Uterus (tissue), 4 donors: Measurements from ENCODE around the gene C12orf43. TPM values are rescaled to one million over a fixed set of nuclear protein-coding genes. Genes with fewer than 3 reads are reported as not detected.

Experiments
- DNase-seq, 2 donors: peaks; one replicate each; pipeline ENCODE4 v3.0.0-alpha.2; 2019 to 2020
- H3K27ac ChIP-seq, 2 donors: fragments of 200-600 bp; sonication (generic); 1 replicate in 1 of 2; 2 replicates in 1 of 2; pipeline ENCODE4 v1.5.1; 2016 to 2018
- H3K27me3 ChIP-seq, 2 donors: fragments of 200-600 bp; sonication (generic); one replicate each; pipeline ENCODE4 v1.5.1; 2018 to 2019; ENCODE audit warnings: control low read depth in 1 of 2
- H3K36me3 ChIP-seq, 2 donors: fragments of 200-600 bp; sonication (generic); one replicate each; pipeline ENCODE4 v1.5.1; 2019; ENCODE audit warnings: control low read depth in 1 of 2
- H3K4me1 ChIP-seq, 2 donors: fragments of 200-600 bp; sonication (generic); one replicate each; pipeline ENCODE4 v1.5.1; 2018 to 2019; ENCODE audit warnings: control low read depth in 1 of 2
- H3K4me3 ChIP-seq, 2 donors: fragments of 200-600 bp; sonication (generic); 1 replicate in 1 of 2; 2 replicates in 1 of 2; pipeline ENCODE4 v1.5.1; 2018 to 2019; ENCODE audit warnings: mild to moderate bottlenecking in 1 of 2
- H3K9me3 ChIP-seq, 2 donors: fragments of 200-600 bp; sonication (generic); one replicate each; pipeline ENCODE4 v1.5.1; 2019; ENCODE audit warnings: control low read depth in 1 of 2
- POLR2A ChIP-seq, 2 donors: fragments of 450-650 bp; IDR thresholded peaks; one replicate each; pipeline ENCODE4 v1.6.1; 2016; ENCODE audit warnings: antibody characterized with exemption in 2 of 2, mild to moderate bottlenecking in 1 of 2, moderate library complexity in 1 of 2
- intact Hi-C: fragments of 100-400 bp; cut with DNase I; formaldehyde crosslinking; loops from one replicate; pipeline ENCODE4 v1.15.1; 2023; ENCODE audit warnings: low total_unique reads
- total RNA-seq, 4 donors: library from RNA; depleted of rRNA in 3 of 4; stranded (reverse); fragments of >200 nt in 3 of 4; gene quantifications; one replicate each; pipeline versions ENCODE4 v1.1.0 to v1.2.4, GENCODE V29; 2014 to 2023
- TF ChIP-seq, protein P1 (sequence below), 4 experiments: fragments of 200-600 bp in 2 of 4; fragments of 450-650 bp in 2 of 4; sonication (generic) in 2 of 4; IDR thresholded peaks; one replicate each; pipeline ENCODE4 v1.5.1; 2016 to 2019; ENCODE audit warnings: antibody characterized with exemption in 4 of 4, mild to moderate bottlenecking in 2 of 4, moderate library complexity in 1 of 4
- donor health status: DM: yes; HTN: yes; CAD: no.

Gene C12orf43
- total RNA-seq, 4 donors from 2014 or later = 12.2 to 23.5 (median 19.0) TPM

DNA sequence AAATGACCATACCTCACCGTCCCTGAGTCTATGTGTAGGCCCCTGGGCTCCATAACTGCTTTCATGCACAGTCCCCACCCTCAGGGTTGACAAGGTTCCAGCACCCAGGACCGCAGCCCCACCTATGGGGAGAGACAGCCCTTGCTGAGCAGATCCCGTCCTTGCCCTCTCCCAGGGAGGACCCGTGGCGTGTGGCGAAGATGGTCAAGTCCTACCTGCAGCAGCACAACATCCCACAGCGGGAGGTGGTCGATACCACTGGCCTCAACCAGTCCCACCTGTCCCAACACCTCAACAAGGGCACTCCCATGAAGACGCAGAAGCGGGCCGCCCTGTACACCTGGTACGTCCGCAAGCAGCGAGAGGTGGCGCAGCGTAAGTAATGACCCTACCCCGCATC is 27.6 kb downstream of the C12orf43 start:
- TF ChIP-seq, protein P1, sequence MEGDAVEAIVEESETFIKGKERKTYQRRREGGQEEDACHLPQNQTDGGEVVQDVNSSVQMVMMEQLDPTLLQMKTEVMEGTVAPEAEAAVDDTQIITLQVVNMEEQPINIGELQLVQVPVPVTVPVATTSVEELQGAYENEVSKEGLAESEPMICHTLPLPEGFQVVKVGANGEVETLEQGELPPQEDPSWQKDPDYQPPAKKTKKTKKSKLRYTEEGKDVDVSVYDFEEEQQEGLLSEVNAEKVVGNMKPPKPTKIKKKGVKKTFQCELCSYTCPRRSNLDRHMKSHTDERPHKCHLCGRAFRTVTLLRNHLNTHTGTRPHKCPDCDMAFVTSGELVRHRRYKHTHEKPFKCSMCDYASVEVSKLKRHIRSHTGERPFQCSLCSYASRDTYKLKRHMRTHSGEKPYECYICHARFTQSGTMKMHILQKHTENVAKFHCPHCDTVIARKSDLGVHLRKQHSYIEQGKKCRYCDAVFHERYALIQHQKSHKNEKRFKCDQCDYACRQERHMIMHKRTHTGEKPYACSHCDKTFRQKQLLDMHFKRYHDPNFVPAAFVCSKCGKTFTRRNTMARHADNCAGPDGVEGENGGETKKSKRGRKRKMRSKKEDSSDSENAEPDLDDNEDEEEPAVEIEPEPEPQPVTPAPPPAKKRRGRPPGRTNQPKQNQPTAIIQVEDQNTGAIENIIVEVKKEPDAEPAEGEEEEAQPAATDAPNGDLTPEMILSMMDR (IDR thresholded peaks at IDR 0.05) = no peak
- no peak for TF ChIP-seq POLR2A (IDR thresholded peaks at IDR 0.05)

DNA sequence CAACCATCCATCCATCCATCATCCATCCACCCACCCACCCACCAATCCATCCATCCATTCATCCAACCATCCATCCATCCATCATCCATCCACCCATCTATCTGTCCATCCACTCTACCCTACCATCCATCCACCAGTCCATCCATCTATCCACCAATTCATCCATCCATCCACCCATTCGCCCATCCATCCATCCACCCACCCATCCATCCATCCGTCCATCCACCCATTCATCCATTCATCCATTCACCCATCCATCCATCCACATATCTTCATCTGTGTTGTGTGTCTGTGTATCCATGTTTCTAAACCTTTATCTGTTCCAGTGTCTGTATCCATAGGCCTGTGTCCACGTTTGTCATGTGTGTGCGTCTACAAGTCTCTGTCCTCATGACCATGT is 28.1 kb downstream of the C12orf43 start:
- no peaks in the 10 kb centered on the region for H3K9me3 ChIP-seq
- DNase-seq = no peak
- H3K27ac ChIP-seq = no peak overlapping the region
- H3K27me3 ChIP-seq = no peaks in the 10 kb centered on the region
- H3K36me3 ChIP-seq = no peaks in the 10 kb centered on the region
- no peak overlapping the region for H3K4me3 ChIP-seq
- no peak for TF ChIP-seq POLR2A (IDR thresholded peaks at IDR 0.05)
- no peaks in the 10 kb centered on the region for H3K4me1 ChIP-seq
- intact Hi-C loops = no loop called here

More for the DNA sequence above, 27.6 kb downstream of the C12orf43 start:
- Histone ChIP-seq H3K4me1 (no peaks in the 10 kb centered on the region), H3K4me3 (no peak overlapping the region), H3K9me3 (no peaks in the 10 kb centered on the region), H3K27me3 (no peaks in the 10 kb centered on the region), H3K27ac (no peak overlapping the region), H3K36me3 (no peaks in the 10 kb centered on the region)
- DNase-seq = no peak
- intact Hi-C loops = no loop called here

DNA sequence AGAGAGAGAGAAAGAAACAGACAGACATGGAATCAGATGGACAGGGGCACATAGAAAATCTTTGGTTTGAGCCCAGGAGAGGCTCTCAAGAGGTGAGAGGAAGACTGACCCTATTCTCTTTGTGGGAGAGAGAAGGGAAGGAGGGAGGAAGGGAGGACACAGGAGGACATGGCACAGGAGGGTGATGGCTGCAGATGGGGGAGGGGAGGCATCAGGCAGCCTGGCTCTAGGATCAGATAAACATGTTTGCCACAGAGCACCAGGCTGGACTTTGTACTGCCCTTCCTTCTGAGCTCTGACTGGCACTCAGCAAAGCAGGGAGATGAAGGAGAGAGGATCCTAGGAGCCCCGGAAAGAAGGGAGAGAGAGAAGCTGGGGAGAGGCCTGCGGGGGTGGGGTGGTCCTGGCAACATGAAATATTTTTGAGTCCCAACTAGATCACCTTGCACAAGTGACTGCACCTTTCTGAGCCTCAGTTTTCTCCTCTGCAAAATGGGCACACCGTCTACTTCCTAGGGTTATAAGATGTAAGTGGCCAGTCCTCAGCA is 31.9 kb downstream of the C12orf43 start:
- TF ChIP-seq, protein P1 (IDR thresholded peaks at IDR 0.05) = no peak
- TF ChIP-seq POLR2A (IDR thresholded peaks at IDR 0.05) = no peak
- no peak for DNase-seq
- no peaks in the 10 kb centered on the region for H3K4me1 ChIP-seq
- no peaks in the 10 kb centered on the region for H3K27me3 ChIP-seq
- H3K4me3 ChIP-seq = no peak overlapping the region
- intact Hi-C loops = no loop called here
- no peaks in the 10 kb centered on the region for H3K36me3 ChIP-seq
- no peak overlapping the region for H3K27ac ChIP-seq
- no peaks in the 10 kb centered on the region for H3K9me3 ChIP-seq

DNA sequence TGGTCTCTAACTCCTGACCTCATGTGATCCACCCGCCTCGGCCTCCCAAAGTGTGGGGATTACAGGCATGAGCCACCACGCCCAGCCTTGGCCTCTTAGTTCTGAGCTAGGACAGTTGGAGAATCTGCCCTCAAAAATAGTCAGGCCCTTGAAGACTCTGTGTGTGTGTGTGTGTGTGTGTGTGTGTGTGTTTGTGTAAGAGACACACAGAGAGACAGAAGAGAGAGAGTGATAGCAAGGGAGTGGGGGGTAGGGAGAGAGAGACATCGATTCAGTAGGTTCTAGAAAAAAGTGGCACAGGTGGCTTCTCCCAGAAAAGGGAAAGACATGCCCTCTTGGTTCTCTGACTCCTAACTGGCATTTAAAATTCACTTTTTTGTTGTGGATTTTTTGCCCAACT is 32.5 kb downstream of the C12orf43 start:
- Histone ChIP-seq H3K4me3 (no peak overlapping the region), H3K36me3 (no peaks in the 10 kb centered on the region), H3K4me1 (no peaks in the 10 kb centered on the region), H3K27me3 (no peaks in the 10 kb centered on the region), H3K27ac (no peak overlapping the region), H3K9me3 (no peaks in the 10 kb centered on the region)
- DNase-seq = no peak
- intact Hi-C loops = no loop called here
- no peak for TF ChIP-seq POLR2A (IDR thresholded peaks at IDR 0.05)
- TF ChIP-seq, protein P1 (IDR thresholded peaks at IDR 0.05) = no peak

DNA sequence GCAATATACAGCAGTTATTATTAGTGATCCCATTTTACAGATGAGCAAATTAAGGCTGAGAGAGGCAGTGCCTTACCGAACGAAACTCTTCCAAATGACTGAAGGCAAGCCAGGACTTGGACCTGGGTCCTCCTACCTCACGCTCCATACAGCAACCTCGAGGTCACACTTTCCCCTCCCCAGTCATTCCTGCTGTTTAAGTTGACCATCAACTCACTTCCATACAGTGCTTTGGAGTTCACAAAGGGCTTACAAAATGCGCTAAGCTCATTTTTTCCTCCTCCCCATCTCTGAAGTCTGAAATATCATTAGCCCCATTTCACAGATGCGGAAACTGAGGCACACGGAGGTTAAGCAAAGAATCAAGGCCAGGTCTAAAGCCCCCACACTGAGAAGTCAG is 33.6 kb downstream of the C12orf43 start:
- Histone ChIP-seq H3K4me3 (no peak overlapping the region), H3K36me3 (no peaks in the 10 kb centered on the region), H3K27me3 (no peaks in the 10 kb centered on the region), H3K9me3 (no peaks in the 10 kb centered on the region), H3K4me1 (no peaks in the 10 kb centered on the region), H3K27ac (no peak overlapping the region)
- TF ChIP-seq POLR2A (IDR thresholded peaks at IDR 0.05) = no peak
- TF ChIP-seq, protein P1 (IDR thresholded peaks at IDR 0.05) = no peak
- intact Hi-C loops = no loop called here
- DNase-seq = no peak
